Measurements from ENCODE around the gene FAIM. TPM values are rescaled to one million over a fixed set of nuclear protein-coding genes. Genes with fewer than 3 reads are reported as not detected.
A peak's percentile ranks its signal among the peaks of the same experiment; 100 is the strongest.

Gene FAIM
- total RNA-seq, 1 donor, result 13.0 TPM

DNA sequence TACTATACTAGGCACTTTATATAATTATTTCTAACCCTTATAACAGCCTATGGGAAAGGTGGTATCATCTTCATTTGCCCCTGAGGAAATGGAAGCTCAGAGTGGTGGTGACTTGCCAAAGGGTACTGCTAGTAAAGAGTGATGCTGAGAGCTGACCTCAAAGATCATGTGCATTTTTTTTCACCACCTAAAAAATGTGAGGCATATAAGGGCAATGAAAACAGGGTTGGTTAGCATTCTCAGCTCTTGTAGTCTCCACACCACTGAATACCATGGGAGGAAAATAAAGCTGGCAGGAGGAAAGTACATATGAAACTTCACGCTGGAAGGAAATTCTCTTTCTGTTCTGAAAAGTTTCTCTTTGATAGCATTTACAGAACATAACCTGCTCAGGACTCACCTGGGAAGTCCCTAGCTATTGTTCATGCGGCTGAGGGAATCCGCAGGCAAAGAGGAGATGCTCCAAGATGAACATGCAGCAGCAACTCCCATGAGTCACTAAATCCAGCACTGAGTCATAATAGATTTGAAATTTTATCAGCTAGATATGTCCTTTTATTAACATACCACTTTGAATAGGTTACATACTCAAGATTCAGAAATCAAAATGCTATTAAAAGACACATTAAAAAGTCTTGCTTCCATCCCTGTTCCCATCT is 17.3 kb downstream of the FAIM start:
- Histone ChIP-seq H2AFZ (ENCODE audit: low read length) (no peak overlapping the region), H4K20me1 (ENCODE audit: insufficient read depth, low read length) (no peaks in the 10 kb centered on the region), H3K27me3 (ENCODE audit: insufficient read depth, low read length) (no peaks in the 10 kb centered on the region), H3K4me3 (ENCODE audit: insufficient read depth, low read length) (no peak overlapping the region), H3K4me1 (ENCODE audit: insufficient read depth, low read length) (peaks cover 13% of the 10 kb centered on the region), H3K27ac (ENCODE audit: low read depth, low read length) (no peak overlapping the region), H3K79me2 (ENCODE audit: insufficient read depth, low read length) (no peaks in the 10 kb centered on the region), H3K4me2 (ENCODE audit: insufficient read depth, low read length) (no peak overlapping the region), H3K36me3 (ENCODE audit: insufficient read depth, low read length) (peaks cover 11% of the 10 kb centered on the region), H3K9me3 (ENCODE audit: low read depth, low read length) (no peaks in the 10 kb centered on the region)
- DNase-seq (ENCODE audit: insufficient read length, low spot score, missing footprints), result peak; percentile 78
- TF ChIP-seq, protein P1, sequence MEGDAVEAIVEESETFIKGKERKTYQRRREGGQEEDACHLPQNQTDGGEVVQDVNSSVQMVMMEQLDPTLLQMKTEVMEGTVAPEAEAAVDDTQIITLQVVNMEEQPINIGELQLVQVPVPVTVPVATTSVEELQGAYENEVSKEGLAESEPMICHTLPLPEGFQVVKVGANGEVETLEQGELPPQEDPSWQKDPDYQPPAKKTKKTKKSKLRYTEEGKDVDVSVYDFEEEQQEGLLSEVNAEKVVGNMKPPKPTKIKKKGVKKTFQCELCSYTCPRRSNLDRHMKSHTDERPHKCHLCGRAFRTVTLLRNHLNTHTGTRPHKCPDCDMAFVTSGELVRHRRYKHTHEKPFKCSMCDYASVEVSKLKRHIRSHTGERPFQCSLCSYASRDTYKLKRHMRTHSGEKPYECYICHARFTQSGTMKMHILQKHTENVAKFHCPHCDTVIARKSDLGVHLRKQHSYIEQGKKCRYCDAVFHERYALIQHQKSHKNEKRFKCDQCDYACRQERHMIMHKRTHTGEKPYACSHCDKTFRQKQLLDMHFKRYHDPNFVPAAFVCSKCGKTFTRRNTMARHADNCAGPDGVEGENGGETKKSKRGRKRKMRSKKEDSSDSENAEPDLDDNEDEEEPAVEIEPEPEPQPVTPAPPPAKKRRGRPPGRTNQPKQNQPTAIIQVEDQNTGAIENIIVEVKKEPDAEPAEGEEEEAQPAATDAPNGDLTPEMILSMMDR (IDR thresholded peaks at IDR 0.05; ENCODE audit: extremely low read depth, low read depth, low read length), result no peak

DNA sequence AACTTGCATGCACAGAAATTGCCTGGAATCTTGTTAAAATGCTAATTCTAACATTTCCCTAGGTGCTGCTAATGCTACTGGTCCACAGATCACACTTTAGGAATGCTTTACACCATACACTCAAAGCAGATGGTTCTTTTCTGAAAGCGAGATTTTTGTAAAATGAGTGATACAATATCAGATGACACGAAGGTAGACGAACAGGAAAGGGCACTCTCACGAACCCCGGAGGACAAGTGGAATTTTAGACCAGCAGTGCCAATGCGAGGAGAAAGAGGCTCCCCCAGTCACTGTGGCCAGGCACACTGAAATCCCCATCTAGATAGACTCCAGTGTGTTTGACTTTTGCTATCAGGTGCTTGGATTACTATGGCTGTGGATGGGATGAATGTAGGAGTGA is 21.0 kb downstream of the FAIM start:
- no peak overlapping the region for H3K4me3 ChIP-seq (ENCODE audit: insufficient read depth, low read length)
- no peaks in the 10 kb centered on the region for H4K20me1 ChIP-seq (ENCODE audit: insufficient read depth, low read length)
- H3K9me3 ChIP-seq (ENCODE audit: low read depth, low read length), result no peaks in the 10 kb centered on the region
- H3K27ac ChIP-seq (ENCODE audit: low read depth, low read length), result no peak overlapping the region
- TF ChIP-seq, protein P1 (IDR thresholded peaks at IDR 0.05; ENCODE audit: extremely low read depth, low read depth, low read length), result no peak
- no peak overlapping the region for H2AFZ ChIP-seq (ENCODE audit: low read length)
- H3K27me3 ChIP-seq (ENCODE audit: insufficient read depth, low read length), result no peaks in the 10 kb centered on the region
- peaks cover 13% of the 10 kb centered on the region for H3K4me1 ChIP-seq (ENCODE audit: insufficient read depth, low read length)
- peaks cover 15% of the 10 kb centered on the region for H3K36me3 ChIP-seq (ENCODE audit: insufficient read depth, low read length)
- H3K79me2 ChIP-seq (ENCODE audit: insufficient read depth, low read length), result no peaks in the 10 kb centered on the region
- DNase-seq (ENCODE audit: insufficient read length, low spot score, missing footprints), result no peak
- no peak overlapping the region for H3K4me2 ChIP-seq (ENCODE audit: insufficient read depth, low read length)

DNA sequence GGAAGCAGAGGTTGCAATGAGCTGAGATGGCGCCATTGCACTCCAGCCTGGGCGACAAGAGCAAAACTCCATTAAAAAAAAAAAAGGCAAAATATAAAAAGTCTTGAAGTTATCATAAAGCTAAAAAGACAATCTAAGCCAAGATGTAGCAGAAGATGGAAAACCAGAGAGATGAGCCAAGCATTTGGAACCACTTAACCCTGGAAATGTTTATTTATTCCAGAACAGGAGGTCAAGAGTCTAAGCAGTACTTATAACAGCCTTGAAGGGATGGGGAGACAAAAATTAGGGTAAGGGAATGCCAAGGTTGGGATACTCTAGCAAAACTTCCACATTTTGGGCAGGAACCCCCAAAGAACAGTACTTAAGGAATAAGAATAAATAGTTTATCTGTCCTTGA is 30.1 kb downstream of the FAIM start:
- no peak overlapping the region for H3K27ac ChIP-seq (ENCODE audit: low read depth, low read length)
- TF ChIP-seq, protein P1 (IDR thresholded peaks at IDR 0.05; ENCODE audit: extremely low read depth, low read depth, low read length), result no peak
- DNase-seq (ENCODE audit: insufficient read length, low spot score, missing footprints), result no peak

DNA sequence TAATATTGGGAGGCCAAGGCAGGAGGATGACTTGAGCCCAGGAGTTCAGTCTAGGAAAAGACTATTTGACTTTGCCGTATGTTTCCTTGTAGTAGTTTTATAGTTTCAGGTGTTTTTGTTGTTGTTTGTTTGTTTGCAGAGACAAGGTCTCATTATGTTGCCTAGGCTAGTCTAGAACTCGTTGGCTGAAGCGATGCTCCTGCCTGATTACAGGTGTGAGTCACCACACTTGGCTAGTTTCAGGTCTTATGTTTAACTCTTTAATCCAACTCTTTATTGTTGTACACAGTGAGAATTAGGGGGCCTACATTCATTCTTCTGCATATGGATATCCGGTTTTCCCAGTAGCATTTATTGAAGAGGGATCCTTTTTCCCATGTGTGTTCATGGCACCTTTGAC is 32.0 kb downstream of the FAIM start:
- no peaks in the 10 kb centered on the region for H3K9me3 ChIP-seq (ENCODE audit: low read depth, low read length)
- DNase-seq (ENCODE audit: insufficient read length, low spot score, missing footprints), result no peak
- H3K79me2 ChIP-seq (ENCODE audit: insufficient read depth, low read length), result no peaks in the 10 kb centered on the region
- no peak overlapping the region for H3K4me2 ChIP-seq (ENCODE audit: insufficient read depth, low read length)
- no peak overlapping the region for H2AFZ ChIP-seq (ENCODE audit: low read length)
- no peaks in the 10 kb centered on the region for H4K20me1 ChIP-seq (ENCODE audit: insufficient read depth, low read length)
- TF ChIP-seq, protein P1 (IDR thresholded peaks at IDR 0.05; ENCODE audit: extremely low read depth, low read depth, low read length), result no peak
- no peak overlapping the region for H3K4me3 ChIP-seq (ENCODE audit: insufficient read depth, low read length)
- no peak overlapping the region for H3K27ac ChIP-seq (ENCODE audit: low read depth, low read length)
- no peaks in the 10 kb centered on the region for H3K4me1 ChIP-seq (ENCODE audit: insufficient read depth, low read length)
- H3K36me3 ChIP-seq (ENCODE audit: insufficient read depth, low read length), result no peaks in the 10 kb centered on the region
- no peaks in the 10 kb centered on the region for H3K27me3 ChIP-seq (ENCODE audit: insufficient read depth, low read length)

More for the DNA sequence above, 30.1 kb downstream of the FAIM start:
- H2AFZ ChIP-seq (ENCODE audit: low read length), result no peak overlapping the region
- no peak overlapping the region for H3K4me3 ChIP-seq (ENCODE audit: insufficient read depth, low read length)
- no peaks in the 10 kb centered on the region for H3K27me3 ChIP-seq (ENCODE audit: insufficient read depth, low read length)
- H3K4me2 ChIP-seq (ENCODE audit: insufficient read depth, low read length), result no peak overlapping the region
- no peaks in the 10 kb centered on the region for H3K79me2 ChIP-seq (ENCODE audit: insufficient read depth, low read length)
- peaks cover 5% of the 10 kb centered on the region for H3K36me3 ChIP-seq (ENCODE audit: insufficient read depth, low read length)
- no peaks in the 10 kb centered on the region for H3K4me1 ChIP-seq (ENCODE audit: insufficient read depth, low read length)
- no peaks in the 10 kb centered on the region for H3K9me3 ChIP-seq (ENCODE audit: low read depth, low read length)
- H4K20me1 ChIP-seq (ENCODE audit: insufficient read depth, low read length), result no peaks in the 10 kb centered on the region
